Ovary (tissue), 3 donors: ENCODE data around the gene DGKG.

Experiments used
- EP300 ChIP-seq: sonication (generic); formaldehyde crosslinking; IDR thresholded peaks from one replicate; pipeline ENCODE4 v1.6.1; 2017; ENCODE audit warnings: antibody characterized with exemption
- POLR2A ChIP-seq: fragments of 450-650 bp; IDR thresholded peaks from one replicate; pipeline ENCODE4 v1.6.1; 2017; ENCODE audit warnings: antibody characterized with exemption, mild to moderate bottlenecking, moderate library complexity
- TF ChIP-seq, protein P1 (sequence below), 3 donors: fragments of 450-650 bp in 2 of 3; fragments of 200-600 bp in 1 of 3; IDR thresholded peaks; one replicate each; pipeline versions ENCODE4 v1.5.1 to v1.8.0; 2016 to 2022; ENCODE audit warnings: antibody characterized with exemption in 3 of 3, mild to moderate bottlenecking in 1 of 3
- donor health status: DM: no; HTN: no; CAD: no.

DNA sequence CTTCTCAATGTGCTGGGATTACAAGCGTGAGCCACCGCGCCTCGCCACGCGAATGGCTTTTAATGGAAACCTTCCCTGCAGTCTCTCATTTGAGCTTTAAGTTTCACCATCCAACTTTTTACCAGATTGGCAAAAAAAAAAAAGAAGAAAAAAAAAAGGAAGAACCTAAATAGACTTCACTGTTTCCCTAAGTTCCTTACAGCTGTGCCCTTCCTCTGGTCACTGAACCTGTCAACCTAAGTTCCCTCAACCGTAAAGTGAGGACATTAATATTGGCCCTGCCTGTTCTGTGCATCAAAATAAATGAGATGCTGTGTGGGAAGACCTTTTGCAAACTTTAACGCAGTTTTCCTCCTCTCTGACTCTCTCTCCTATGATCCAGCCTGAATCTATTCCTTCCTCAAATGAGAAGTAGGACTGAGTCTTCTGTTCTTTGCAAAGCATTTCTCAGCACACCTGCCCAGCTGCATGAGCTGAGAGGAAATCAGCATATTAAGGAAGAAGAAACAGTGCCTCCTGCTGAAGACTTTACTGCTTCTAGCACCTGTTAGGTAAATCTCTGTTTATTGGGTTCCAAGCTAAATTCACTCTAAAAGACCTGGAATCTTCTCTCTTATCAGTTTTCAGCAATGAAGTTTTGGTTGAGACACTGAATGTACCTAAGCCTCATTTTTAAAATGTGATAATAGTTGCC lies 153.6 kb downstream of the DGKG start:
- TF ChIP-seq, protein P1, sequence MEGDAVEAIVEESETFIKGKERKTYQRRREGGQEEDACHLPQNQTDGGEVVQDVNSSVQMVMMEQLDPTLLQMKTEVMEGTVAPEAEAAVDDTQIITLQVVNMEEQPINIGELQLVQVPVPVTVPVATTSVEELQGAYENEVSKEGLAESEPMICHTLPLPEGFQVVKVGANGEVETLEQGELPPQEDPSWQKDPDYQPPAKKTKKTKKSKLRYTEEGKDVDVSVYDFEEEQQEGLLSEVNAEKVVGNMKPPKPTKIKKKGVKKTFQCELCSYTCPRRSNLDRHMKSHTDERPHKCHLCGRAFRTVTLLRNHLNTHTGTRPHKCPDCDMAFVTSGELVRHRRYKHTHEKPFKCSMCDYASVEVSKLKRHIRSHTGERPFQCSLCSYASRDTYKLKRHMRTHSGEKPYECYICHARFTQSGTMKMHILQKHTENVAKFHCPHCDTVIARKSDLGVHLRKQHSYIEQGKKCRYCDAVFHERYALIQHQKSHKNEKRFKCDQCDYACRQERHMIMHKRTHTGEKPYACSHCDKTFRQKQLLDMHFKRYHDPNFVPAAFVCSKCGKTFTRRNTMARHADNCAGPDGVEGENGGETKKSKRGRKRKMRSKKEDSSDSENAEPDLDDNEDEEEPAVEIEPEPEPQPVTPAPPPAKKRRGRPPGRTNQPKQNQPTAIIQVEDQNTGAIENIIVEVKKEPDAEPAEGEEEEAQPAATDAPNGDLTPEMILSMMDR (IDR thresholded peaks at IDR 0.05) = no peak
- TF ChIP-seq POLR2A (no peak), EP300 (no peak)
